B cell (primary cell): ENCODE measurements around the gene APOBEC3C.

Experiments used
- EZH2 ChIP-seq: IDR thresholded peaks from 2 replicates; pipeline ENCODE4 v1.6.1; 2012; ENCODE audit warnings: borderline replicate concordance, low read depth, mild to moderate bottlenecking, moderate library complexity, low read length; ENCODE audit not compliant: insufficient read depth, poor library complexity, severe bottlenecking
- TF ChIP-seq, protein P1 (sequence below): fragments of 200-600 bp; IDR thresholded peaks from one replicate; pipeline ENCODE4 v1.8.0; 2022; ENCODE audit warnings: antibody characterized with exemption, mild to moderate bottlenecking

GRCh38 chr22:39027717-39028116 is 13.7 kb downstream of the APOBEC3C start:
- TF ChIP-seq, protein P1, sequence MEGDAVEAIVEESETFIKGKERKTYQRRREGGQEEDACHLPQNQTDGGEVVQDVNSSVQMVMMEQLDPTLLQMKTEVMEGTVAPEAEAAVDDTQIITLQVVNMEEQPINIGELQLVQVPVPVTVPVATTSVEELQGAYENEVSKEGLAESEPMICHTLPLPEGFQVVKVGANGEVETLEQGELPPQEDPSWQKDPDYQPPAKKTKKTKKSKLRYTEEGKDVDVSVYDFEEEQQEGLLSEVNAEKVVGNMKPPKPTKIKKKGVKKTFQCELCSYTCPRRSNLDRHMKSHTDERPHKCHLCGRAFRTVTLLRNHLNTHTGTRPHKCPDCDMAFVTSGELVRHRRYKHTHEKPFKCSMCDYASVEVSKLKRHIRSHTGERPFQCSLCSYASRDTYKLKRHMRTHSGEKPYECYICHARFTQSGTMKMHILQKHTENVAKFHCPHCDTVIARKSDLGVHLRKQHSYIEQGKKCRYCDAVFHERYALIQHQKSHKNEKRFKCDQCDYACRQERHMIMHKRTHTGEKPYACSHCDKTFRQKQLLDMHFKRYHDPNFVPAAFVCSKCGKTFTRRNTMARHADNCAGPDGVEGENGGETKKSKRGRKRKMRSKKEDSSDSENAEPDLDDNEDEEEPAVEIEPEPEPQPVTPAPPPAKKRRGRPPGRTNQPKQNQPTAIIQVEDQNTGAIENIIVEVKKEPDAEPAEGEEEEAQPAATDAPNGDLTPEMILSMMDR = no peak
- no peak for TF ChIP-seq EZH2
